H7 (cell line): ENCODE results near the gene MCTP1. TPM values are rescaled to one million over a fixed set of nuclear protein-coding genes. Genes with fewer than 3 reads are reported as not detected.
"Not testable (repeated sequence)": the region's sequence is repeated elsewhere in the genome, so short reads cannot be mapped to it uniquely, and the experiment has no call there.

ENCODE experiments used
- DNase-seq: peaks from one replicate; pipeline ENCODE4 v3.0.0; 2012
- H3K27me3 ChIP-seq: 2 replicates; pipeline ENCODE4 v1.6.0; 2011; ENCODE audit warnings: mild to moderate bottlenecking, low read length; ENCODE audit not compliant: control insufficient read depth, insufficient read depth
- H3K36me3 ChIP-seq: replicated peaks from 2 replicates; pipeline ENCODE4 v1.5.1; 2011; ENCODE audit warnings: low read length; ENCODE audit not compliant: control insufficient read depth, insufficient read depth
- H3K4me3 ChIP-seq: 2 replicates; pipeline ENCODE4 v1.5.1; 2011; ENCODE audit warnings: low read depth, mild to moderate bottlenecking, control low read depth, low read length, moderate library complexity; ENCODE audit not compliant: insufficient read depth
- total RNA-seq: library from RNA; depleted of rRNA; stranded (reverse); fragments of >200 nt; shearing (Covaris generic); gene quantifications from 2 replicates; pipeline ENCODE4 v1.2.3, GENCODE V29; 2014

MCTP1 gene
- total RNA-seq, 1 experiment from 2014 or later: 1.0 TPM

DNA sequence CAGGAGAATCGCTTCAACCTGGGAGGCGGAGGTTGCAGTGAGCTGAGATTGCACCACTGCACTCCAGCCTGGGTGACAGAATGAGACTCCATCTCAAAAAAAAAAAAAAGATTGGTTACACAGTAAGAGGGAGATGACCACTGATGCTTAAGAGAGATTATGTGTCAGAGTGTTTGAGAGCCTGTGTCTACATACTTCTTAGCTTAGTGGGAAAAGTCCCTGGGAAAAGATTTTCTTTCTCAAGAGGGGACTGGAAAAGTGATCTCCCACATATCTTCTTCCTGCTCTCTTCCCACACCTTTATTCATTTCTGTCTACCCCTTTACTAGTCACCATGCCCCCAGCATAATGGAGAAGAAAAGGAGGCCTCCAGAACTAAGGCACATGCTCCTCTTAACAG is 55.2 kb downstream of the MCTP1 start:
- Histone ChIP-seq H3K36me3 (no peaks in the 10 kb centered on the region), H3K27me3 (no peaks in the 10 kb centered on the region), H3K4me3 (no peak overlapping the region)
- no peak for DNase-seq

DNA sequence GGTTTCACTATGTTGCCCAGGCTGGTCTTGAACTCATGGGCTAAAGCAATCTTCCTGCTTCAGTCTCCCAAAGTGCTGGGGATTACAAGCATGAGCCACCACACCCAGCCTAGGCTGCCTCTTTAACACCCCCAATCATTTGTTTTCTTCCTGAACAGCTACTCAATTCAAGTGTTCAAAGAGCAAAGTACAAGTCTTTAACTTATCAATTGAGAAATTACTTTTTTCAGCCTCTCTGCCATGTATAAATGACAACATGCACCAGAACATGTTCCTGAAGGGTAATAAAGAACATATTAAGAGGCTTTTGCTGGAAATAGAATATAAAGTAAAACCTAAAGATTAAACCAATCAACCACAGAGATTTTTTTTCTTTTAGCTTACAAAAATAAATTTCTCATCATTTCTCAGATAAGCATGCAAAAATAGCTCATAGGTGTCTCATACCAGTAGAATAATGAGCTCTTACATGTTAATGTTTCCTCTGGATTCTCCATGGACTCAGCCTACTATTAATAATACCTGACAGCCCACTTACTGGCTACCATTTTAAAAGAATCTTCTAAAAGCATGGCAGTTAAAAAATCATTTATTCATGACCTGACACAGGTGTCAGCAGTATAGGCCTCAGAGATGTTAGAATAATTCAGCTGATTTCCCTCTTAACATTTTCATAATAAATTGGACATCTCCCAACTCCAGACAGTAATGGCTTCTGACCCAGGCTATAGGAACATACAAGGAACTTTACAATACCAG is 60.0 kb downstream of the MCTP1 start:
- no peak for DNase-seq
- no peaks in the 10 kb centered on the region for H3K27me3 ChIP-seq
- H3K36me3 ChIP-seq: no peaks in the 10 kb centered on the region
- H3K4me3 ChIP-seq: no peak overlapping the region

DNA sequence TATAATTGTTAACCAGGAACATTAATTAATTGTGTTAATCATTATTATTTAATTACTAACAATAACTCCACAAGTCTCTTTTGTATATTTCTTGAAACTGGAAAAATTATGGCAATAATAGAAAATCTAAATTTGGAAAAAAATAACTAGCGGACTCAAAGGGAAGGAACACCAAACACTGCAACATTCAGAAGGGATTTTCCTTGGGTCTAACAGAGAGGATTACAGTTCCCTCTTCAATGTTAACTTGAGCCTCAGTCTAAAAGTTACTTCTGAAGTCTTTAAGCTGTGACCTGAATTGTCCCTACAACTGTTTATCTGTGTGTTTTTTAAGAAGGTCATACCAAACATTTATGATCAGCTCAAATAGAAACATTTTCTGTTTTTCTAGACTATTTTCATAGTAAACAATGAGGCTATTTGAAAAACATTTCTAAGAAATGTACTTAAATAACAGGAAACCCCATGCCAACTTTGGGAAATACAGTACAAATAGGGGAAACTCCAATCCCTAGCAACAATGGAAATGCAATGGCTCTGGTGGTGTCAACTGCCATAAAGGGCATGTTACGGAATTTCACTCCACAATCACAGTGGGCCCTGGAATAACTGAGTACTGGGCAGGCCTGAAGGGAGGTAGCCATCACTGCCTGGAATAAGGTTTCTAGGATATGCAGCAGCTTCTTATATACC is 61.2 kb downstream of the MCTP1 start:
- H3K36me3 ChIP-seq: no peaks in the 10 kb centered on the region
- H3K4me3 ChIP-seq: no peak overlapping the region
- H3K27me3 ChIP-seq: no peaks in the 10 kb centered on the region
- DNase-seq: no peak

DNA sequence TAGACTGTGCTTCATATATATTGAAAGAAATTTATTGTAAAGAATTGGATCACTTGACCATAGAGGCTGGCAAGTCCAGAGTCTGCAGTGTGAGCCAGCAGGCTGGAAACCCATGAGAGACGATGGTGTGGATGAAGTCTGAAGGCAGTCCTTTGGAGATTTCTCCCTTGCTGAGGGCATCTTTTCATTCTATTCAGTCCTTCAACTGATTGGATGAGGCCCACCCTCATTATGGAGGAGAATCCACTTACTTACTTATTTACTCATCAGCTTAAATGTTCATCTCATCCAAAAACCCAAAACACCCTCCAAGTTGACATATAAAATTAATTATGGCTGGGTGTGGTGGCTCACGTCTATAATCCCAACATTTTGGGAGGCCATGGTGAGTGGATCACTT is 62.1 kb downstream of the MCTP1 start:
- H3K4me3 ChIP-seq: no peak overlapping the region
- H3K27me3 ChIP-seq: no peaks in the 10 kb centered on the region
- H3K36me3 ChIP-seq: no peaks in the 10 kb centered on the region
- DNase-seq: no peak

DNA sequence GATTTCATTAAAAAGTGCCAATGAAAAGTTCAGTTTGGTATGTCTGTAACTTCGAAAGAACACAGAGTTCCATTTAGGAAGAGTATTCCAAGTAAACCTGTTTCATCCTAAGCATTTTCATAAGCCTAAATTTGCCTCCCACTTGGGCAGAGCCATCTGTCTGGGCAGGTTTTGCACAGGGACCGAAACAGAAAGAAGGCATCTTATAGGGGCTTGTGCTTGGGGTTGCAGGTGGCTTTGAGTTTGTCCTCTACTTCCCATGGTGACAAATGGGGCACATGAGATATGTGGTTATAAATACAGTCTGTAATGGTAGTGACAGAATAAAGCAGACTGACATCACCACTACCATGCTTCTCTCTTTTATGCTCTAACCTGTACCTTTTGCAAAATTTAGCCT is 63.7 kb downstream of the MCTP1 start:
- H3K27me3 ChIP-seq: no peaks in the 10 kb centered on the region
- no peak overlapping the region for H3K4me3 ChIP-seq
- DNase-seq: no peak
- H3K36me3 ChIP-seq: no peaks in the 10 kb centered on the region

DNA sequence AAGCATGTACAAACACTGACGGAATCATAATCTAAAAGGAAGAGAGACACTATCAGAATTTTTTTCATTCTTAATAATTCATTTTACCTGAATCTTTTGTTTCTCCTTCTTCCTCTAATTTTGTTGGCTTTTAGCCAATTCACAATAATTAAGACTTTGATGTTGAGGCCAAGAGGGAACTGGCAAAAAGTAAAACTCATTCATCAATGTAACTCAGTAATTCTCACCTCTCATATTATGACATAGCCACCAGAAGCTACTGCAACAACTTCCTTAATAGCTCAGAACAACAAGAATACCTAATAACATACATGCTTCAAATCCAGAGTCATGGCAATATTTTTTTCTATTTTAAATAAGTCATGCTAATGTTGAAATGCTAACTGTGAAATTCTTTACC is 64.5 kb downstream of the MCTP1 start:
- no peak overlapping the region for H3K4me3 ChIP-seq
- DNase-seq: no peak
- H3K27me3 ChIP-seq: no peaks in the 10 kb centered on the region
- no peaks in the 10 kb centered on the region for H3K36me3 ChIP-seq

DNA sequence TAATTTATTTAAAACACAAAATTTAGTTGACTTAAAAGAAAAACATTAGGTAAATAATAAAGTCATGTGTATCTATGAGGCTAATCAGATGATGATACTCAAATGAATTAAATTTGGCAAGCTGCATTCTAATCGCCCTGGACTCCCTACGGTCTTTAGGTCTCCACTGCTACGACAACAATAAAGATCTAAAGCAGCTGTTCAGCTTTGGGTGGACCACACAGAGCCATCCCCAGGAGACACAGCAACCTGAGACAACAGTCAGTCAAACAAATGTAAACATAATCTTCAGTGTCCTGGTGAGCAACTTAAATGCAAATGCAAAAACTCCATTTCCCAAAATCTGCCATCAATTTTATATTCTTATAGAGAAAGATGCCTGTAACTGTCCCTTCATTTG is 65.5 kb downstream of the MCTP1 start:
- Histone ChIP-seq H3K4me3 (no peak overlapping the region), H3K36me3 (no peaks in the 10 kb centered on the region), H3K27me3 (no peaks in the 10 kb centered on the region)
- DNase-seq: no peak

DNA sequence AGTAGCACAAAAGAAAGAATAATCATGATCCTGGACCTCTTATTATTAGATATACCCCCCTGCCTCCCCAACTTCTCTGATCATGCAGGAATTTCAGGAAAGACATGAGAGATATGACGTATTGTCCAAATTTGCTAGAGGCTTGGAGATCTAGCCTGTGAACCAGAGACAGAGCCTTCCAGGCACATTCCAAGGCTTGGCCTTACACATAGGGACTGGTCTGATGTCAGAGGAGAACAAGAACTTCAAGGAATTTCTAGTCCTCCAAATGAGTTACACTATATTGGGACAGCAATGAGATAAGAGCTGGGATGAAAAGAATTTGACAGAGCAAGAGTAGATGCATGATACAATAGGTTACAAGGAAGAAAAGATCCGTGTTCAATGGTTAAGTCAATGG is 67.0 kb downstream of the MCTP1 start:
- no peak for DNase-seq
- H3K27me3 ChIP-seq: no peaks in the 10 kb centered on the region
- H3K36me3 ChIP-seq: no peaks in the 10 kb centered on the region
- no peak overlapping the region for H3K4me3 ChIP-seq

DNA sequence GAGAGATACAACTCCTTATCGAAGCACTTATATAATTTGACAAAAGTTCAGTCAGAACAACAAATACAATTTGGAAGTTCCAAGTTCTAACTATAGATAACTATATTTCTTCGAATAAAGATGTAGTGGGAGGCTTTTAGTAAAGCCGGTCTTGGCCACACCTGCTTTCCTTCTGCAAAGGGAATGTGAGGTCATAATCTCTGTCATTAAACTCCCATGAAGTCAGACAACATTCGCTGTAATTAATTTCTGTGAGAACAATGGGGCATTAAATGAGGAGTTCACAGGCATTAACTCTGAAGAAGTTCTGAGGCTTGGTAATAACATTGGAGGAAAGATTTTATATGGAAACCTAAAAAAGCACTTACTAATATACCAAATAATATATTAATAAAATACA is 67.5 kb downstream of the MCTP1 start:
- no peaks in the 10 kb centered on the region for H3K27me3 ChIP-seq
- no peak overlapping the region for H3K4me3 ChIP-seq
- no peaks in the 10 kb centered on the region for H3K36me3 ChIP-seq
- DNase-seq: no peak

DNA sequence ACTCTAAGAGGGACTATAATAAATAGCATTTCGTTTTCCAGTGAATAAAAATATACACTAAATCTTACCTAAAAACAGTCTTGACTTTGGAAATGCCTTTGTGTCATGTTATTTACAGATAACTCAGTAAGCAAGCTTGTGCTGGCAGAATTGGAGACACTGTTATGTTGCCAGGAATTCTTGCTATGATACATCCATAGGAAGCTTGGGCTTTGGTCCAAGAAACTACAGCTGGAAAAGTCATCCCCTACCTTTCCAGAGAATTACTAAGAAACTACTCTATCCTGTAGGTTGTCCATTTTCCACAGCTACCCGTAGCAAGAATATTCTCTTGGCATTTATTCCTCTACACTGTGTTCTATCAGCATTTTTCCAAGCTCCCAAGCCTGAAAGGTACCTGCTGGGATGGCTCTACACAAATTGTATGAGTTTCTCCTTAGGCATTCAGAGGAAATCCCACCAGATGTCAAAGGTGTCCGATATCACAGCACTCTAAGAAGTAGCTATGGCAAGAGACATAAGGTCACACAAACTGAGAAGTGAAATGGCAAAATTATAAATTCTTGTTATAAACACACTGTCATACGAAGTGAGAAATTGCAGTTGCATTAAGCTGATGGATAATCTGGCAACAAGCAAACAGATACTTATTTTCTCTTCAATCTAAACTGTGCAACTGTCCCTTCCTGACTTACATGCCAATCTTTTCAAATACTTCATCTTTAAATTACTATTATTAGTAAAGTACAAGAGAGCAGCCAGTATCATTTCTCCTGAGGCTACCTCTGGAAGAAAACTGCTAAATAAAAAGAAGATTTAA is 68.5 kb downstream of the MCTP1 start:
- Histone ChIP-seq H3K36me3 (no peaks in the 10 kb centered on the region), H3K4me3 (no peak overlapping the region), H3K27me3 (no peaks in the 10 kb centered on the region)
- no peak for DNase-seq

DNA sequence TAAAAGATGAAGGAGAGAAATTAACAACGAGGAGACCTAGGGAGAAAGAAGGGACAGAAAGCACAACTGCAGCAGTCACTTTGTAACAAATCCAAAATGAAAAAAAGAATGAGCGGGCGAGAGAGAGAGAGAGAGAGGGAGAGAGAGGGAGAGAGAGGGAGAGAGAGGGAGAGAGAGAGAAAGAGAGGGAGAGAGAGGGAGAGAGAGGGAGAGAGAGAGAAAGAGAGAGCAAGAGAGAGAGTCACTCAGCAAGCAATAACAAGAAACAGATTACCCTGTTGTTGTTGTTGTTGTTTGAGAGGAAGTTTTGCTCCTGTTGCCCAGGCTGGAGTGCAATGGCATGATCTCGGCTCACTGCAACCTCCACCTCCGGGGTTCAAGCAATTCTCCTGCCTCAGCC is 77.1 kb downstream of the MCTP1 start:
- not testable (repeated sequence) for H3K36me3 ChIP-seq, H3K4me3 ChIP-seq, H3K27me3 ChIP-seq, DNase-seq

DNA sequence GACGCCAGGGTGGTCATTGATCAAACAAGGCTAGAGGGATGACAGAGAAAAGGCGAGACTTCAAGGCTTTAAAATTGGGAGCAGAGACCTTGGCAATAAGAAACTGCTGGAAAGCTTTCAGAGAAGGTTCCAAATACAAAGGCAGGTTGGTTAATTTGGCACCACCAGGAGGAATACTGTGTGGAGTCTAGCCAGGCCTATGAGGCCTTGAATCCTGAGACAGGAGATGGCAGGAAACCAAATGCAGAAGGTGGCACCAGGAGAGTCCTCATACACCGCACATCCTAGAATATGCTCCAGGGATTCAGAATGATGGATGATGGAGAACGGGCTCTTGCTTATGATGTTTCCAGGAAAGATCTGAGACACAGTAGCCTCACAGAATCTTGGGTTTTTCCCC is 90.0 kb downstream of the MCTP1 start:
- DNase-seq: no peak
- Histone ChIP-seq H3K27me3 (no peaks in the 10 kb centered on the region), H3K36me3 (no peaks in the 10 kb centered on the region), H3K4me3 (no peak overlapping the region)

DNA sequence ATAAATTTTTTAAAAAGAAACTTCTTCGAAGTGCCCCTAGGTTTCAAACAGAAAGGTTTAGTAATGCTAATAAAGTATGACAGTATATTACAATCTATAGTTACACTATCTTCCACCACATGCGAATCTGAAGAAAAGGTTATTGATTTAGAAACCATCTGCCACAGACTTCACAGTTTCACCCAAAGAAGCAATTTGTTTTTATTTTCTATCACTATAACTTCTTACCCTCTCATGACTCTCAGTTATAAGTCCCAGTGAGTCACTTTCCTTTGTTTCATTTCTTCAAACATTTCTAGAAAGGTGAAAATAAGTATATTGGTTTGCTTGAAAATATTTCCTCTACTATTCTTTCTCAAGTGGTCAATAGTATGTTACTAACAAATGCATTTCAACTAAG is 93.6 kb downstream of the MCTP1 start:
- Histone ChIP-seq H3K4me3 (no peak overlapping the region), H3K27me3 (no peaks in the 10 kb centered on the region), H3K36me3 (no peaks in the 10 kb centered on the region)
- no peak for DNase-seq

DNA sequence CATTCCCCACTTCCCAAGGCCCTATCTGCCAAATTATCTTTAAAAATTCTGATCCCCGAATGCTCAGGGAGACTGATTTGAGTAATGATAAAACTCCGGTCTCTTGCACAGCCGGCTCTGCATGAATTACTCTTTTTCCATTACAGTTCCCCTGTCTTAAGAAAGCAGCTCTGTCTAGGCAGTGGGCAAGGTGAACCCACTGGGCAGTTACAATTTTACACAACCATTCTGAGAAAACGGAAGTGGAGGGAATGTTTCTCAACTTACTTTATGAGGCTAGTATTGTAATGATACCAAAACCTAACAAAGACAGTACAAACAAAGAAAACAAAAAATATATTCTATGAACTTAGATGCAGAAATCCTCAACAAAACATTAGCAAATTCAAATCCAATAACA is 100.0 kb downstream of the MCTP1 start:
- Histone ChIP-seq H3K4me3 (no peak overlapping the region), H3K27me3 (no peaks in the 10 kb centered on the region), H3K36me3 (no peaks in the 10 kb centered on the region)
- DNase-seq: no peak

DNA sequence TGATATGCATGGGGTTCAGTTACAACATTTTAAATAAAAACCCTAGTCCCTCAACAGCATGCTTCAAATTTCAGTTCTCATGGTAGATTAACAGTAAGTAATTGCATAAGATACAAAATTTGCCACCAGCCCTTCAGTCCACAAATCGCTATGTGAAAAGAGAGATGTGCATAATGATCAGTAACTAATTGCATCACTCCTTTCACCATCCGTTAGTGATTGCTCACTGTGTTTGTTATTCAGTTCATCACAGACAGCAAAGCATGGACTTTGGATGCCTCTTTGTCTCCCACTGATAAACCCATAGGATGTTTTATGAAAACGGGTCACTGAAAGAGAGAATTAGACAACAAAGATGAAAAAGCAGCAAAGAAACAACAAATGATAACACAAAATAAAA is 103.2 kb downstream of the MCTP1 start:
- no peaks in the 10 kb centered on the region for H3K27me3 ChIP-seq
- no peak for DNase-seq

More for the DNA sequence above, 103.2 kb downstream of the MCTP1 start:
- Histone ChIP-seq H3K4me3 (no peak overlapping the region), H3K36me3 (no peaks in the 10 kb centered on the region)
